Kidney (tissue), 14 donors: ENCODE data around the gene CD248. TPM values are rescaled to one million over a fixed set of nuclear protein-coding genes. Genes with fewer than 3 reads are reported as not detected.
"Not testable (repeated sequence)": the region's sequence is repeated elsewhere in the genome, so short reads cannot be mapped to it uniquely, and the experiment has no call there.

Source experiments
- DNase-seq, 5 donors: peaks; one replicate each; pipeline ENCODE4 v3.0.0-alpha.2; 2013 to 2020
- FAIRE-seq: peaks from 2 replicates; lab custom pipeline; 2012; peaks lifted over from hg19 to GRCh38; lab: Jason Lieb, UNC
- H3K27ac ChIP-seq, 2 donors: one replicate each; pipeline ENCODE4 v1.7.0; 2013; ENCODE audit warnings: low read depth in 2 of 2, low read length in 2 of 2, inconsistent platforms in 1 of 2
- H3K27me3 ChIP-seq: one replicate; pipeline ENCODE4 v1.7.1; 2013; ENCODE audit warnings: low read length, inconsistent platforms; ENCODE audit not compliant: control insufficient read depth, insufficient read depth
- H3K36me3 ChIP-seq, 3 donors: one replicate each; pipeline versions ENCODE4 v1.7.0 to v1.7.1; 2013; ENCODE audit warnings: low read length in 3 of 3, control low read depth in 1 of 3, inconsistent platforms in 1 of 3; ENCODE audit not compliant: insufficient read depth in 3 of 3, control insufficient read depth in 2 of 3
- H3K4me1 ChIP-seq, 3 donors: one replicate each; pipeline versions ENCODE4 v1.7.0 to v1.7.1; 2013; ENCODE audit warnings: low read length in 3 of 3, inconsistent platforms in 1 of 3, low read depth in 1 of 3; ENCODE audit not compliant: control insufficient read depth in 2 of 3, insufficient read depth in 2 of 3
- H3K4me3 ChIP-seq, 3 donors: one replicate each; pipeline versions ENCODE4 v1.7.0 to v1.8.1; 2013; ENCODE audit warnings: low read length in 3 of 3, control low read depth in 1 of 3, inconsistent platforms in 1 of 3
- H3K9ac ChIP-seq, 3 donors: one replicate each; pipeline versions ENCODE4 v1.7.0 to v1.7.1; 2013; ENCODE audit warnings: low read length in 3 of 3, control low read depth in 1 of 3, inconsistent platforms in 1 of 3
- H3K9me3 ChIP-seq, 3 donors: one replicate each; pipeline versions ENCODE4 v1.7.0 to v1.7.1; 2013; ENCODE audit warnings: low read length in 3 of 3, control low read depth in 1 of 3, inconsistent platforms in 1 of 3; ENCODE audit not compliant: control insufficient read depth in 2 of 3, insufficient read depth in 1 of 3
- intact Hi-C: fragments of 100-400 bp; cut with DNase I; formaldehyde crosslinking; loops from one replicate; pipeline ENCODE4 v1.11.1; 2022
- polyA plus RNA-seq: library from polyadenylated mRNA; stranded (reverse); fragments of 350-450 nt; fragmentation: Illumina TruSeq; extraction: RNeasy Lipid Tissue Mini Kit (QIAGEN cat#74804); gene quantifications from one replicate; pipeline ENCODE4 v1.2.3, GENCODE V29; 2014; ENCODE audit warnings: low read depth, low replicate concordance; ENCODE audit not compliant: insufficient read depth
- total RNA-seq: library from RNA; stranded (reverse); fragmentation: NEBNext Ultra II Directional; extraction: Animal tissue kit (Norgen Biotek cat#: 25700); gene quantifications from one replicate; pipeline ENCODE4 v1.2.1, GENCODE V29; 2021
- TF ChIP-seq, protein P1 (sequence below): IDR thresholded peaks from 3 replicates; pipeline ENCODE4 v1.5.1; 2012; ENCODE audit warnings: mild to moderate bottlenecking, moderate library complexity, borderline replicate concordance; ENCODE audit not compliant: insufficient read depth; ENCODE audit errors: extremely low read depth
- donor health status: control.
- donor health status: control.
- donor health status: control.
- donor health status: control.
- donor health status: control.
- donor health status: DM: yes; HTN: yes; CAD: no.
- donor health status: Normal renal cell carcinoma (clear cell type).

Gene CD248
- total and polyA plus RNA-seq, 2 donors from 2014 or later: 14.8 to 22.9 TPM

GRCh38 chr11:66277471-66278362 is 39.1 kb downstream of the CD248 start, which contains the start of gene CNIH2:
TSS of gene CNIH2 (plus strand) at chr11:66278175. CDS start at chr11:66278457, 282 bp downstream.
- Histone ChIP-seq H3K9me3 (no peaks in the 10 kb centered on the region), H3K27me3 (no peaks in the 10 kb centered on the region), H3K9ac (no peak within 1 kb of the TSS), H3K36me3 (peaks cover 11 to 21% (median 16%) of the 10 kb centered on the region in 3 donors), H3K4me1 (peaks cover 0 to 4% (median 0%) of the 10 kb centered on the region in 3 donors), H3K27ac (no peak within 1 kb of the TSS), H3K4me3 (no peak within 1 kb of the TSS)
- peak in 3 of 5 donors; percentile 37 to 76 (median 64) for DNase-seq
- intact Hi-C loops: loop anchor here (10.0 kb wide), 1 partner anchor 53 kb away; no protein-coding TSS in a partner anchor
- TF ChIP-seq, protein P1, sequence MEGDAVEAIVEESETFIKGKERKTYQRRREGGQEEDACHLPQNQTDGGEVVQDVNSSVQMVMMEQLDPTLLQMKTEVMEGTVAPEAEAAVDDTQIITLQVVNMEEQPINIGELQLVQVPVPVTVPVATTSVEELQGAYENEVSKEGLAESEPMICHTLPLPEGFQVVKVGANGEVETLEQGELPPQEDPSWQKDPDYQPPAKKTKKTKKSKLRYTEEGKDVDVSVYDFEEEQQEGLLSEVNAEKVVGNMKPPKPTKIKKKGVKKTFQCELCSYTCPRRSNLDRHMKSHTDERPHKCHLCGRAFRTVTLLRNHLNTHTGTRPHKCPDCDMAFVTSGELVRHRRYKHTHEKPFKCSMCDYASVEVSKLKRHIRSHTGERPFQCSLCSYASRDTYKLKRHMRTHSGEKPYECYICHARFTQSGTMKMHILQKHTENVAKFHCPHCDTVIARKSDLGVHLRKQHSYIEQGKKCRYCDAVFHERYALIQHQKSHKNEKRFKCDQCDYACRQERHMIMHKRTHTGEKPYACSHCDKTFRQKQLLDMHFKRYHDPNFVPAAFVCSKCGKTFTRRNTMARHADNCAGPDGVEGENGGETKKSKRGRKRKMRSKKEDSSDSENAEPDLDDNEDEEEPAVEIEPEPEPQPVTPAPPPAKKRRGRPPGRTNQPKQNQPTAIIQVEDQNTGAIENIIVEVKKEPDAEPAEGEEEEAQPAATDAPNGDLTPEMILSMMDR: no peak
- FAIRE-seq: no peak

DNA sequence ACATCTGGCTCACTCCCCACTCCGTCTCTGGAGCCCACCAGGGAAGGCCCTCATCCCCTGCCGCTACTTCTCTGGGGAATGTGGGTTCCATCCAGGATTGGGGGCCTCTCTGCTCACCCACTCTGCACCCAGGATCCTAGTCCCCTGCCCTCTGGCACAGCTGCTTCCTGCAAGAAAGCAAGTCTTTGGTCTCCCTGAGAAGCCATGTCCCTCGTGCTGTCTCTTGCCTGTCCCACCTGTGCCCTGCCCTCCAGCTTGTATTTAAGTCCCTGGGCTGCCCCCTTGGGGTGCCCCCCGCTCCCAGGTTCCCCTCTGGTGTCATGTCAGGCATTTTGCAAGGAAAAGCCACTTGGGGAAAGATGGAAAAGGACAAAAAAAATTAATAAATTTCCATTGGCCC is 39.8 kb downstream of the CD248 start:
- not testable (repeated sequence) for H3K27me3 ChIP-seq, FAIRE-seq, H3K9me3 ChIP-seq, H3K4me1 ChIP-seq, DNase-seq, H3K9ac ChIP-seq, H3K27ac ChIP-seq, H3K4me3 ChIP-seq
- intact Hi-C loops: loop anchor here (10.0 kb wide), 1 partner anchor 52 kb away; no protein-coding TSS in a partner anchor
- peaks cover 15 to 28% (median 22%) of the 10 kb centered on the region in 3 donors for H3K36me3 ChIP-seq

DNA sequence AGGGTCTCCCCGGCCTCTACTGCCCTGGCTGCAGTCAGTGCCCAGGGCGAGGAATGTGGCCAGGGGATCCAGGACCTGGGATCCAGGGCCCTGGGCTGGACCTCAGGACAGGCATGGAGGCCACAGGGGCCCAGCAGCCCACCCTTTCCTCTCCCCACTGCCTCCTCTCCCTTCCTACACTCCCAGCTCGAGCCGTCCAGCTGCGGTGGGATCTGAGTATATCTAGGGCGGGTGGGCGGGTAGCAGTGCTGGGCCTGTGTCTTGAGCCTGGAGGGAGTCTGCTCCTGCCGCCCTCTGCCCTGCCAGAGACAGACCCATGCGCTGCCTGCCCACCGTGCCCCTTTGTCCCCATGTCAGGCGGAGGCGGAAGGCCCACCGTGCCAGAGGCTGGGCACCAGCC is 40.2 kb downstream of the CD248 start:
- peaks cover 15 to 31% (median 24%) of the 10 kb centered on the region in 3 donors for H3K36me3 ChIP-seq
- H3K27me3 ChIP-seq, H3K9me3 ChIP-seq, H3K9ac ChIP-seq, H3K4me3 ChIP-seq, FAIRE-seq, H3K27ac ChIP-seq, H3K4me1 ChIP-seq: not testable (repeated sequence)
- intact Hi-C loops: loop anchor here (10.0 kb wide), 1 partner anchor 52 kb away; no protein-coding TSS in a partner anchor
- peak in 1 of 5 donors; percentile 61 for DNase-seq

GRCh38 chr11:66275984-66276612 is 40.7 kb downstream of the CD248 start:
- Histone ChIP-seq H3K27ac (no peak overlapping the region), H3K27me3 (no peaks in the 10 kb centered on the region), H3K9me3 (no peaks in the 10 kb centered on the region), H3K36me3 (peaks cover 15 to 31% (median 24%) of the 10 kb centered on the region in 3 donors), H3K4me1 (peaks cover 0 to 2% (median 0%) of the 10 kb centered on the region in 3 donors), H3K4me3 (no peak overlapping the region), H3K9ac (no peak overlapping the region)
- intact Hi-C loops: loop anchor here (10.0 kb wide), 1 partner anchor 51 kb away; no protein-coding TSS in a partner anchor
- peak in 1 of 5 donors; percentile 72 for DNase-seq
- TF ChIP-seq, protein P1: no peak
- FAIRE-seq: no peak
